ENCODE measurements around the gene LRRC58.
"Not testable (repeated sequence)": the region's sequence is repeated elsewhere in the genome, so short reads cannot be mapped to it uniquely, and the experiment has no call there.

LRRC58 gene

GRCh38 chr3:120339362-120339761, 9.8 kb downstream of the LRRC58 start:
- no peak for DNase-seq (ENCODE audit: low read depth)

DNA sequence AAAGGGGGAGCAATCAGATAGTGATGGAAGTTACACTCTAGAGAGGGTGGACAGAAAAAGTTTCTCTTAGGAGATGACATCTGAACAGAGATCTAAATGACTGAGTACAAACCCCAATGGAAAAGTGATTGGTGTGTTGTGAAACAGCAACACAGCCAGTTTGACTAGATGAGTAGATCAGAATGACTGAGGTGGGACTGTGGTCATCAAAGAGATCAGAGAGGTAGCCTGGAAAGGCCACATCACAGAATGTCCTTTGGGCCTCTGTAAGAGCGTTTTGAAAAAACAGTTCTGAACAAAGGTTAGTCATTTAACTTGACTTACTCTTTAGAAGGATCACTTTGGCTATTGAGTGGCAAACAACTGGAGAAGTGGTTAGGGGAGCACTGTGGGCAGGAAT, 10.6 kb downstream of the LRRC58 start:
- DNase-seq (ENCODE audit: low read depth): no peak

DNA sequence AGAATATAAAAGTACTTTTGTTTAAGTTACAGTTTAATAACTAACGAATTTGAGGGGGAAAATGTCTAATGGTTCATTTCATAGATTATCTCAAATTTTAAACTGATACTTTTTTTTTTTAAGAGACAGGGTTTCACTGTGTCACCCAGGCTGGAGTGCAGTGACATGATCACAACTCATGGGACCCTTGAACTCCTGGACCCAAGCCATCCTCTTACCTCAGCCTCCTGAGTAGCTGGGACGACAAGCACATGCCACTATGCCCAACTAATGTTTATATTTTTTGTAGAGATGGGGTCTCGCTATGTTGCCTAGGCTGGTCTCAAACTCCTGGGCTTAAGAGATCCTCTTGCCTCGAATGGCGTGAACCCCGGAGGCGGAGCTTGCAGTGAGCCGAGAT, 16.5 kb downstream of the LRRC58 start:
- no peak for DNase-seq (ENCODE audit: low read depth)

GRCh38 chr3:120331076-120331475, 18.1 kb downstream of the LRRC58 start:
- no peak for DNase-seq (ENCODE audit: low read depth)

- DNase-seq (ENCODE audit: low read depth): no peak
Observed at GRCh38 chr3:120326784-120327183, 22.4 kb downstream of the LRRC58 start.

DNA sequence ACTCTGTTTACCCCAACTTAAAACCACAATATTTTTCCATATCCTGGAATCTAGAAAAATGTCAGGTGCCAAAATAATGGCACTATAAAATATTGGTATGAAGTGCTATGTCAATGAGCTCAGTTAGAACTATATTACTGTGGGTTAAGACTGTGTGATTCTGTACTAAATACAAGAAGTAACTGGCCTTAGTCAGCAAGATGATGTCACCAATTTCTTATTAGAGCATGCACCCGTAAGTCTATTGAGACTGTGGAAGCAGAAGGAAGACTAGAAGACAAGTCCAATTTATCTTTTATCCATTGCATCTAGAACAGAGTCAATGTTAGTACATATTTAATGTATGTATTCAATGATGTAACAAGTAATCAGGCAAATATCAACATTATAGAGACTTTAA, 25.0 kb downstream of the LRRC58 start:
- DNase-seq (ENCODE audit: low read depth): no peak

GRCh38 chr3:120323761-120324160, 25.4 kb downstream of the LRRC58 start:
- DNase-seq (ENCODE audit: low read depth): not testable (repeated sequence)

DNA sequence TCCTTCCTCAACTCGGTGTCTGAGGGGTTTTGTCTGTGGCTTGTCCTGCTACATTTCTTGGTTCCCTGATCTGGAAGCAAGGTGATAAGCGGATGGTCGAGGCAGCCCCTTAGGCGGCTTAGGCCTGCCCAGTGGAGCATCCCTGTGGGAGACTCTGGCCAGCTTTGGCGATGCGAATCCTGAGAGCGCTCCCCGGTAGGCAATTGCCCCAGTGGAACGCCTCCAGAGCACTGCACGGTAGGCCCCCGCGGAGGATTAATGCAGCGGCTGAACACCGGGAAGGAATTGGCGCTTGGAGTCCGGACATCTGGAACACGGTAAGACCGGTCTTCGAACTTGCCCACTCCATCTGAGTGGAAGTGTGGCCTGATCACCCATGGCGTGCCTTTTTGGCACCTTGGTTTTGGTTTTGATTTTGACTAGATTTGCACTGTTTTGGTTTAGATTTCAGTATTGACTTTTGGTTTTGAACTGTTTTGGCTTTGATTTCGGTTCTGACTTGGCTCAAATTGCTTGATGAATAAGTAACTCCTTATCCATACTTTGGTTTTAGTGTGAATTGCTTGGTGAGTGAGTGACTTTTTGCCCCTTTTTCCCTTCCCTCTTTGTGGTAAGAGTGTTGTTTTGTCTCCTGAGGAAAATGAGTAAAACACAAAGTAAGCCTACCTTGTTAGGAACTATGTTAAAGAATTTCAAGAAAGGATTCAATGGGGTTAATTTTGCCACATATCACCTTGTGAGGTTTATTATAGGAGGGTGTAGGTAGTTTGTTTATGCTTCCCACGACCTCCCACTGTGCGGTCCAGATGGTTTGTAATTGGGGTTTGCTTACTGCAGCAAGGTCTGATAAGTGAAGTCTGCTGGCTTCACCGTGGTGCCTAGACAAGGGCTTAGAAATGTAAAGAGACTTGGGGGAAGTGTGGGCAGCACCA, 37.0 kb downstream of the LRRC58 start:
- DNase-seq (ENCODE audit: low read depth): no peak

DNA sequence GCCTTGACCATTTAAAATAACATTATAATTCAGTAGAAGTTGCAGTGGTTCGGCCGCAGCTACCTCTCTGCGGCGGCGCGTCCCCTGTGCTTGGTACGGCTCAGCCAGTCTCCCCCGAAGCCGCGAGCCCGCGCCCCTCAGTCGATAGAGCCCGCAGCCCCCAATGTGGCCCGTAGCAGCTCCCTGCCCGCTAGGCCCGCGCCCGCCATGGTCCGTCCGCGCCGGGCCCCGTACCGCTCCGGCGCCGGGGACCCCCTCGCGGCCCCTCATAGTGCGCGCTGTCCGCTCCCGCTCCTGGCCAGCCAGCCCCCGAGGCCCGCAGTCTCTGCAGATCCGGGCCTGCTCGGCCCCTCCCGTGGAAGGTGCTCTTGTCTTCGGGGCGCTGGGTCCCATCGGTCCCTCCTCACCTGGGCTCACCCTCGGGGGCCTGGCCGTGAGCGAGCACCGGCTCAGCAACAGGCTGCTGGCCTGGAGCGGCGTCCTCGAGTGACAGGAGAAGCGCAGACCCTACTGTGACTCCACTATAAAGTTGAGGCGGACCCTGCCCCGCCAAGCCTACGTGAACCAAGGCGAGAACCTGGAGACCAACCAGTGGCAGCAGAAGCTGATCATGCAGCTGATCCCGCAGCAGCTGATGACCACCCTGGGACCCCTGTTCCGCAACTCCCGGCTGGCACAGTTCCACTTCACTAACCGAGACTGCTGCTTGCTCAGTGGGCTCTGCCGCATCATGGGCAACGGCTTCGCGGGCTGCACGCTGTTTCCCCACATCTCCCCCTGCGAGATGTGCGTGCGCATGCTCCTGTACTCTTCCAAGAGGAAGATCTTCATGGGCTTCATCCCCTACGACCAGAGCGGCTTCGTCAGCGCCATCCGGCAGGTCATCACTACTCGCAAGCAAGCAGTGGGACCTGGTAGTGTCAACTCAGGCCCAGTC, 42.4 kb downstream of the LRRC58 start:
- DNase-seq (ENCODE audit: low read depth): no peak

DNA sequence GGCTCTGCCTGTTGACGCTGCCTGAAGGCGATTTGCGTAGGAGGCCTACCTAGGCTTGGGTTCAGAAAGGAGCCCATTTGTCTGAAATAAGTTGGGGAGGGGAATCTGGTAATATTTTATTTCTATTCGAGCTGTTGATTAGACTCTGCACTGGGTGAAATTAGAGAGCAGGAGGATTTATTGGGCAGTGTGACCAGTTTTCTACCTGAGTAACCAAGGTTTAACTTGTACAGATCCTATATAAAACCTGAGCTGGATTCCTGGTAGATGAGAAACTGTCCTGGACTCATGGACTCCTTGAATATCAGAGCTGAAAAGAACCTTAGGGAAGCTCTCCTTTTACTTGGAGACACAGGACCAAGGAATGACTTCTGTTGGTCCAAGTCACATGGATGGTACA, 44.5 kb downstream of the LRRC58 start:
- no peak for DNase-seq (ENCODE audit: low read depth)

DNA sequence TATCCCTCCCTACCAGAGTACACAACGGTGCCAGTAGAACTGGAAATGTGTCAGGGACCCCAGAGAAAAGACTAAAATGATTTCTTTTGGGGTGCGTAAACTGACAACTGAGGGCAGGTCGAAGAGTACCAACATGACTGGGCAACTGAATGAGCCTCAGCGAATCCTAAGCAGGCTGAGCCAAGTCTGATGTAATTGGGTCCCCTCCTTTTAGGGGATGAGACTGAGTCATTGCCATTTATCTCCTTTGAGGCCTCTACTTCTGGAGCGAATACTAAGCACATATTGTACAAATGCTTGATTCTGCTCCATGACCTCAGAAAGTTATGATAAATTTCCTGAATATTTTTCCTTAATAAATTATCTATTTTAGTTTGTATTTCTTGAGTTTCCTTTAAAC, 46.8 kb downstream of the LRRC58 start:
- DNase-seq (ENCODE audit: low read depth): no peak

- DNase-seq (ENCODE audit: low read depth): no peak
Observed at GRCh38 chr3:120300971-120301370, 48.2 kb downstream of the LRRC58 start.

DNA sequence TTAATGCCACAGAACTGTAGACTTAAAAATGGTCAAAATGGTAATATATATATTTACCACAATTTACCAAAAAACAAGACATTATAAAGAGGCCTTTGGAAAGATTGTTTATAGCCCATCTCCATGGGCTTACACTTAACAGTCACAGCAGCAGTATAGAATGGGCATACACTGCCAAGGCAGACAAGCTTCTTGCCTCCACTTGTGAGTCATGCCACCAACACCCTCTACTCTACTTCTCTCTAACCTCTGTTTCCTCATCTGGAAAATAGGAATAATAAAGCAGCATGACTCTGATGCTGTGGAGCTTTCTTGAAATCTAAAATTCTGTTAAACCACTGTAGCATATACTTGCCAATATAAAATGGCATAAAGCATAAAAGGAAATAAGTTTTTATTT, 49.8 kb downstream of the LRRC58 start:
- DNase-seq (ENCODE audit: low read depth): no peak

DNA sequence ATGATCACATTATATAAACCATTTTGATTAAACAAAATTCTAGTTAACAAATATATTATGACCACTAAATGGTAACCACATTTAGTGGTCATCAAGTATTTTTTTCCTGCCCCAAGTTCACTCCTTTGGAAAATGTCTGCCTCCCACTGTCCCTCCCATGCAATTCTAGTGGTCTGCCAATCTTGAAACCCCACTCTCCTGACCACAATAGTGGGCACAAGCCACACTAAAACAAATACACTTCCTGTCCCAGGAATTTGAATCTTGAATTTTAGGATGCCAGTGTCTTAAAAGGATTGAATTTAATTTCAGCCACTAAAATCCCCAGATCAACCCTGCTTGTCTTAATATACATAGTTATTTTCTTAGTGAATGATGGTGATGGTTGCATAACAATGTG, 50.2 kb downstream of the LRRC58 start:
- DNase-seq (ENCODE audit: low read depth): no peak

DNA sequence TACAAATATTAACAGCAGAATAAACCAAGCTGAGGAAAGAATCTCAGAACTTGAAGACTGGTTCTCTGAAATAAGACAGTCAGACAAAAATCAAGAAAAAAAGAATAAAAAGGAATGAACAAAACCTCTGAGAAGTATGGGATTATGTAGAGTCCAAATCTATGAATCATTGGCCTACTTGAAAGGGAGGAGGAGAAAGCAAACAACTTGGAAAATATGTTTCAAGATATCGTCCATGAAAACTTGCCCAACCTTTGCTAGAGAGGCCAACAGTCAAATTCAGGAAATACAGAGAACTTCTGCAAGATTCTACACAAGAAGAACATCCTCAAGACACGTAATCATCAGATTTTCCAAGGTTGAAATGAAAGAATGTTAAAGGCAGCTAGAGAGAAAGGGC, 57.6 kb downstream of the LRRC58 start:
- DNase-seq (ENCODE audit: low read depth): not testable (repeated sequence)

DNA sequence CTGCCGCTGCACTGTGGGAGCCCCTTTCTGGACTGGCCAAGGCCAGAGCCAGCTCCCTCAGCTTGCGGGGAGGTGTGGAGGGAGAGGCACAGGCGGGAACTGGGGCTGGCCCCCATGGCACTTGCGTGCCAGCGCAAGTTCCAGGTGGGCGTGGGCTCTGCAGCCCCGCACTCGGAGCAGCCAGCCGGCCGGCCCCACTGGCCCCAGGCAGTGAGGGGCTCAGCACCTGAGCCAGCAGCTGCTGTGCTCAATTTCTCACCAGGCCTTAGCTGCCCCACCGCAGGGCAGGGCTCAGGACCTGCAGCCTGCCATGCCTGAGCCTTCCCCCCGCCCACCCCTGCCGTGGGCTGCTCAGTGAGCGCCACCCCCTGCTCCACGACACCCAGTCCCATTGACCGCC, 59.5 kb downstream of the LRRC58 start:
- no peak for DNase-seq (ENCODE audit: low read depth)

DNA sequence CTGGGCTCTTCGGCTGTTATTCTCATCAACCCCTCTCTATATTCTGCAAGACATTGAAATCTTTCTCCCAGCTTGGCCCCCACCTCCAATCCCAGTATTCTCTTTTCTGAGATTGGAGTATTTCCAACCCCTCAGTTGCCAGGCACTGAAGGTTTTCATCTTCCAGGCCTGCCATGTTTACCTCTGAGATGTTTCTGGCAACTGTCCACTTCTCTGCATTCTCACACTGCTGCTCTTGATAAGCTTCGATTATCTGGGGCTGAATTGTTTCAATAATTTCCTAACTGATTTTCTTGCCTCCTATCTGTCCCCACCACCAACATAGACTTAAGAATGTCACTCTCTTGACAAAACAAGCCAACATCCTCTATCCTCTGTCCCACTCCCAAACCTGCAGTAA, 62.7 kb downstream of the LRRC58 start:
- no peak for DNase-seq (ENCODE audit: low read depth)

GRCh38 chr3:120285508-120285841, 63.7 kb downstream of the LRRC58 start:
- no peak for DNase-seq (ENCODE audit: low read depth)

DNA sequence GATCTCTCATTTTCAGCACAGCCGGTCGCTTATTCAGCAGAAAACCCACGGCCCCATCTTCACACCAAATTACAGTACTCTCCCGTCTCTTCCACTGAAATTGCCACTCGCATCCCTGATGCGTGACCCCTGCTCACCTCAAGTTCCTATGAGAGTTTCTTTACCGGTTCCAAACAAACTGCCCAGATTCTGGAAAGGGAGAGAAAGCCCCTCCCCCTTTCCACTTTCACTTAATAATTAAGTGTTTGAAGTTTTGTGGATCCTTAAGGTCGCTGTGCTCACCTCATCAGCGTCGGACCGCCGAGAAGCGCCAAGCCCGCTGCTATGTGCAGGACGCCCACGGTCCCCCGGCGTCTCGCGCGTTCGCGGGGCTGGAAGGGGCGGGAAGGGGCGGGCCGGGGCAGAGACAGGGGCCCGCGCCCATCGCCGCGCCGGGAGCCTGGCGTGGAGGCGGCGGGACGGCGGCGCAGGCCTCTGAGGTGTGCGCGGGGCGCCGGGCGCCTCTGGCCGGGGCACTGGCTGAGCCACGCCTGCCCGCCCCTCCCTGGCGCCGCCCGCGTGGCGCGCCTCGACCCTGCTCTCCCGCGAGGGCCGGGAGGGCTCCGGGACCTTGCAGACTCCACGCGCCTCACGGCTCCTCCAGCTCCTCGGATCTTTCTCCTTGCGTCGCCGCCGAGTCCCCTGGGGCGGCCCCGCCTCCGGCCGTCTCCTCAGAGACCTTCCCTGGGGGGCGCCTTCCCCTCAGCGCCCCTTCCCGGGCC, 64.2 kb downstream of the LRRC58 start, which contains the start of gene GPR156:
GPR156 (minus strand) TSS at position 476 of the 761 bp plus-strand sequence. CDS start 41,124 bp downstream, outside the sequence.
- no peak for DNase-seq (ENCODE audit: low read depth)

DNA sequence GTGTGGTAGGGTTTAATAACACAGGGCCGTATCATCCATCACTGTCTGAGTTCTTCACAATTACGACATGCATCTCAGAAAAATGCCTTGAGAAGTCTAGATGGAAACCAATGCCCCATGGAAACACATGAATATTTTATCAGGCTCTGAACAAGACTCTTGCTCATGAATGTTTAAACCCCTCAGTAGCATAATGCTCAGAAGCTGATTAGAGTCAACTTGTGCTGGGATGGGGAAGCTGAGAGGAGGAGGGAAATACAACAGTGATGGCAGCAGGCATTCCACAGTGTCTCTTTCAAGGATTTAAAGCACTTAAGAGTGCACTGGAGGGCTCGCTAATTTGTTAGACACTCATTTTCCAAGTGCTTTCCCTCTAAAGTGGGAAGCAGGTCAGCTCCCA, 67.9 kb downstream of the LRRC58 start:
- DNase-seq (ENCODE audit: low read depth): no peak

DNA sequence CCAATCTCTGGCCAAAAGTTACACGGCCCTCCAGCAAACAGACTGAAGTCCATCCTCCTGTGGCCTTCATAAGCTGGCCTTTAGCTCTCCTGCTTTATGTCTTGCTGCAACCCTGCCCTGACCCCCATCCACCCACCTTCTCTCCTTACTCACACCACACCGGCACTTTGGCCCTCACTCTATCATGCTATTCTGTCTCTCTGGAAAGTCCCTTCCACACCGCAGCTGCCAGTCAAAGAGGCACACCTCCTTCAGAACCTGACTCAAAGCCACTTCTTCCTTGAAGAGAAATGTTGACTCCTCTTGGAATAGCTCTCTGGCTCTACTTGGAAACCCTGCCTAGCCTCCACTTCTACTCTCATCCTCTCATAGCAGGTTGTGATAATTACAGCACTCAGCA, 68.6 kb downstream of the LRRC58 start:
- DNase-seq (ENCODE audit: low read depth): no peak

DNA sequence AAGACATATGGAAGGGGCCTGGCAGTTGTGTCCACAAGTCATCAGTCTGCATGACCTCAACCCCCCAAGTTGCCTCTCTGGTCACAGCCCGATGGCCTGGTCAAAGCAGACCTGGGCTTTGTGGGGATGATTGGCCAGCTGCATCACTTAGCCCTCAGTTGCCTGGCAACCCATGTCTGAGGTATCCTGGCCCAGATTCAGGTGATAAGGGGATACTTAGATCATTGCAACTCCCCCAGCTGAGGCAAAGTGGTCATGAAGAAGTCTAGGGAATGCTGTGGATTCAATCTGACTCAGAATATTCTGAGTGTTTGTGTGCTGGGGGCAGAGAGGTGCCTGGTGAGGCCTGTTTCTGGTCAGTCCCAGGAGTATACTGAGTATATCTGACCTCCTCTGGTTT, 69.1 kb downstream of the LRRC58 start:
- DNase-seq (ENCODE audit: low read depth): no peak
